Activated gamma-delta T cell (primary cell): ENCODE results near the gene EN2.

ENCODE experiments used
- DNase-seq: peaks from one replicate; lab custom pipeline; 2025; lab: John Stamatoyannopoulos, UW
- total RNA-seq, 2 donors: gene quantifications; one replicate each; lab custom pipeline; 2026; lab: John Stamatoyannopoulos, UW

EN2 gene
- 0.04 to 0.05 reads per million in 2 donors for total RNA-seq

DNA sequence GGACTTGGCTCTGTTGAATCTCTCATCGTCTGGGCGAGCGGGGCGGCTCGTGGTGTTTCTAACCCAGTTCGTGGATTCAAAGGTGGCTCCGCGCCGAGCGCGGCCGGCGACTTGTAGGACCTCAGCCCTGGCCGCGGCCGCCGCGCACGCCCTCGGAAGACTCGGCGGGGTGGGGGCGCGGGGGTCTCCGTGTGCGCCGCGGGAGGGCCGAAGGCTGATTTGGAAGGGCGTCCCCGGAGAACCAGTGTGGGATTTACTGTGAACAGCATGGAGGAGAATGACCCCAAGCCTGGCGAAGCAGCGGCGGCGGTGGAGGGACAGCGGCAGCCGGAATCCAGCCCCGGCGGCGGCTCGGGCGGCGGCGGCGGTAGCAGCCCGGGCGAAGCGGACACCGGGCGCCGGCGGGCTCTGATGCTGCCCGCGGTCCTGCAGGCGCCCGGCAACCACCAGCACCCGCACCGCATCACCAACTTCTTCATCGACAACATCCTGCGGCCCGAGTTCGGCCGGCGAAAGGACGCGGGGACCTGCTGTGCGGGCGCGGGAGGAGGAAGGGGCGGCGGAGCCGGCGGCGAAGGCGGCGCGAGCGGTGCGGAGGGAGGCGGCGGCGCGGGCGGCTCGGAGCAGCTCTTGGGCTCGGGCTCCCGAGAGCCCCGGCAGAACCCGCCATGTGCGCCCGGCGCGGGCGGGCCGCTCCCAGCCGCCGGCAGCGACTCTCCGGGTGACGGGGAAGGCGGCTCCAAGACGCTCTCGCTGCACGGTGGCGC, at the start of gene EN2:
Gene EN2 (plus strand): TSS at position 19 of the 767 bp plus-strand sequence. CDS start 249 bp downstream, at position 268.
- no peak for DNase-seq

DNA sequence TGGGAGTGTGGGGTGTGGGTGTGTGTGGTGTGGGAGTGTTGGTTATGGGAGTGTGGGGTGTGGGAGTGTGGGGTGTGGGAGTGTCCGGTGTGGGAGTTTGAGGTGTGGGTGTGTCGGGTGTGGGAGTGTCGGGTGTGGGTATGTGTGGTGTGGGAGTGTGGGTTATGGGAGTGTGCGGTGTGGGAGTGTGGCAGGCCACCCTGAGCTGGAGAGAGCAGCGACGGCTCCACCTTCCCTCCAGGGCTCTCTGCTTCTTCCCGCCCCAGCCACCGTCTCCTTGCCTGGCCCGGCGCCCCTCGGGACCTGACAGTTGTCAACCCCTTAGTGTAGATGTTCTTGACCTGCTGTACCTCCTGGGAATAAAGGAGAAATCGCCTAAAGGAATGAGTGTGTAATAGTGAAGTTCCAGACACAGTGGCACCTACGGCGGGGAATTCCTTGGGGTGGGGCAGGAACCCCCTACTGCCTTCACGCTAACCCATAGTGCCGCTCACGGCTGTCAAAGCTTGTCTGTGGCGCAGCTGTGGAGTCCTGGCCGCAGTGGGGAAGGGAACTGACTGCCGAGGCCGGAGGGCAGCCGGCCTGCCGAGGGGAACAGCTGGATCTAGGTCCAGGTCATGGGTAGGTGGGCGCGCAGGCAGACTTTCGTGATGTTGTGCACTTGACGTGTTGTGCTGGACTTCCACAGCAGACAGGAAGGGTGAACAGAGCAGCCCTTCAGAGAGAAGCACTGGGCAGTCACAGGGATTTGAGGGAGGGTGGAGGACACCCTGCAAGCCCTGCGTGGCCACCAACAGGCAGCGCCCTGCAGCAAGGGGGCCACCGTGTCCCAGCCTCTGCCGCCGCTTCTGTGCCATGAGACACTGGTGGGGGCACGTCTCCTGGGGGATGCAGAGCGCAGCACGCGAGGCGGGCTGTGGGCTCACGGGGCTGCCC, 49.0 kb upstream of the EN2 start:
- DNase-seq, result no peak

DNA sequence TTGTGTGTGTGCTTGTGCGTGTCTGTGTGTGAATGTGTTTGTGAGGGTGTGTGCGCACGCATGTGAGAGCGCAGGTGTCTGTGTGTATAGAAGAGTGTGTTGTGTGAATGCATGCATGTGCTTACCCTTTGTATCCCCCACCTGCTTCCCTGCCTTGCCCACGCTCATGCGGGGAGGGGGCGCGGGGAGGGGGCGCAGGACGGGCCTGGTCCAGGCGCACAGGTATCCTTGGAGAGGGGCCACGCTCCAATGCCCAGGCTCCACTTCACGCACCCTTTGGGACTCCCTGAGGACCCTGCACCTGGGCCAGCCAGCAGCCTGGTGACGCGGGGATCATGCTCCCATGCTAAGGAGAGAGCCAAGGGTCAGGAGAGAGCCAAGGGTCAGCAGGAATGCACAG, 47.9 kb upstream of the EN2 start:
- no peak for DNase-seq

DNA sequence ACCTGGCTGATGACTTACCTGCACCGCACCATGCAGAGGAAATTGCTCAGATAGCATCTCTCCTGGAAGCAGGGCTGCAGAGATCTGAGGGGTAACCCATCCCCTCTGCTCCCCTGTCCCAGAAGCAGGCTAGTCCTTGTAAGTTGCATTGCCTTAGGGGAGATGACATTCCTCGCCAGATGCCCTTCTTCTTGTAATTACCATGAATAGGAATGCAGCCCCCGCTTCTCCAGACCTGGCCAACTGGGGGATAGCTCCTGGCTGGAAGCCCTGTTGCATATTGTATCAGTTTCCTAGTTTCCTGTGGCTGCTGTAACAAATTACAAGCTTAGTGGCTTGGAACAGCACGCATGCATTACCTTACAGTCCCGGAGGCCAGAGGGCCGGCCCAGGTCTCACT, 47.5 kb upstream of the EN2 start:
- no peak for DNase-seq

DNA sequence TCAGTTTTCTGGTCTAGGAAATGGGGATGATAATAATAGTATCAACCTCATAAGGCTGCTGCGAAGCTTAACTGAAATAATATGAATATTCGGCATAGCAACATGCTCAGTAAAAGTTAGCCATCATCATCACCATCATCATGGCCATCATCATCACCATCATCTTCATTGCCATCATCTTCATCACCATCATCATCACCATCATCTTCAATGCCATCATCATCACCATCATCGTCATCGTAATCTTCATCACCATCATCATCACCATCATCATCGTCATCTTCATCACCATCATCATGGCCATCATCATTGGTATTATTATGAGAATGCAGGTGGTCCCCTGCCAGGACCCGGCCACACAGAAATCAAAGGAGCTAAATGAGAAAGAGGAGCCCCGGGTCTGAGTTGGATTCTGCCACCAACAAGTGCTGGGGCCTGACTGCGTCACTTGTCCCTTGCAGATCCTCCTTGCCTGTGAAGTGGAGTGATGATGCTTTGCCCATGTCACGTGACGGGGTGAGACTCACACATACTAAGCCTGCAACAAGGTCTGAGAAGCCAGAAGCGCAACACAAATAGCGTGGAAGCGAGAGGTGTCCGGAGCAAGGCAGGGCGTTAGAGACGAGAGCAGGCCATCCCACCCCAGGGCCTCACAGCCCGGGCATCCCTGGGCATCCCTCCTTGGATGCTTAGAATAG, 46.1 kb upstream of the EN2 start:
- DNase-seq, result no peak

DNA sequence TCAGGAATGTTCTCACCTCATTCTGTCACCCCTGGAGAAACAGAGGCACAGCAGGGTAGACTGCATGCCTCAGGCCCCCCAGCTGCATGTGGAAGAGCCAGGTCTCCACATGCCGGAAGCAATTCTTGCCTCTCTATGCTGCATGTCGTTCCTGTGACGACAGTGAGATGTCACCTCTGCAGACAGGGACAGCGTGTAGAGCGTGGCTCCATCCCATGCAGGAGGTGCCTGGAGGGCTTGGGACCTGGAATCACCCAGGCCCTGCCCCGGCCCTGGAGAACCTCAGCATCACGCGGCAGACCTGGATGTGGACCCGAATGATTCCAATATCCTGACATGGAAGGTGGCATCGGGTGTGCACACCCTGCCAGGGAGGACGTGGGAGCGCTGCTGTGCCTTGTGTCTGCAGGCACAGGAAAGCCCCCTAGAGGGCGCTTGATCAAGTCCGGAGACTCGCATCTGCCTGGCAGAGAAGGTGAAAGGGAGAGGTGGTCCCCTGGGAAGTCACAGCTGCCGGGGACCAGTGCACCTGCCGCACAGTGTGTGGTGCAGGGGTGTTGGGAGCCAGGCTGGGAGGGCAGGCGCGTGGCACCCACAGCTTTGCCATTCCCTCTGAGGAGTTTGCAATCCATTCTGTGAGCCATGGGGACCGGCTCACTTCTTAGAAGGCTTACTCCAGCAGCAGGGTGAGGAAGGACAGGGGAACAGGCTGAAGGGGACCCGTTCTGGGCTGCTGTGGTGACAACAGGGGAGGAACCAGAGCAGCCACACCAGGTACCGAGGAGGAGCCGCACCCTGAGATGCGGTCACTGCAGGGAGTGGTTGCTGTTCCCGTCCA, 45.3 kb upstream of the EN2 start:
- DNase-seq, result no peak

DNA sequence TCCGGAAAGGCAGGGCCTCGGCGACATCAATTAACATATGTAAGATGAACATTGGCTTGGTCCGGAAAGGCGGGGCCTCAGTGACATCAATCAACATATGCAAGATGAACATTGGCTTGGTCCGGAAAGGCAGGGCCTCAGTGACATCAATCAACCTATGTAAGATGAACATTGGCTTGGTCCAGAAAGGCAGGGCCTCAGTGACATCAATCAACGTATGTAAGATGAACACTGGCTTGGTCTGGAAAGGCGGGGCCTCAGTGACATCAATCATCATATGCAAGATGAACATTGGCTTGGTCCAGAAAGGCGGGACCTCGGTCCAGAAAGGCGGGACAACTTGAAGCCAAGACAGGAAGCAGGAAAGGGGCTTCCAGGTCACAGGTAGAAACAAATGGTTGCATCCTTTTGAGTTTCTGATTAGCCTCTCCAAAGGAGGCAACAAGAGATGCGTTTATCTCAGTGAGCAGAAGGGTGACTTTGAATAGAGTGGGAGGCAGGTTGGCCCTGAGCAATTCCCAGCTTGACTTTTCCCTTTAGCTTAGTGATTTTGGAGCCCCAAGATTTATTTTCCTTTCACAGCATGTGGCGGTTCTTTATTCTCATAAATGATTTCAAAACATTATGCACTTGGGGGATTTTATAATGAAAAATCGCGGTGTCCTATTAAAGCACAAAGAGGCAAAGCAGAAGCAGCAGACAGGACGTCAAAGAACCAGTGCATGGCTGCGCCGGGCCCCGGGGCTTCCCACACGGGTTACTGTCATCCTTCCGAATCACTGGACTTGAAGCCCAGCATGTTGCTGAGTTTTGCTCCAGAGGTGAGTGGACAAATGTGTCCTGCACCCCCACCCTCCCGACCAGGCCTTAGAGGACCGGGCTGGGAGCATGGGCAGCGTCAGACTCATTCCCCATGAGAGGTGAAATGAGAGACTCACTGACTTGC, 43.1 kb upstream of the EN2 start:
- no peak for DNase-seq

DNA sequence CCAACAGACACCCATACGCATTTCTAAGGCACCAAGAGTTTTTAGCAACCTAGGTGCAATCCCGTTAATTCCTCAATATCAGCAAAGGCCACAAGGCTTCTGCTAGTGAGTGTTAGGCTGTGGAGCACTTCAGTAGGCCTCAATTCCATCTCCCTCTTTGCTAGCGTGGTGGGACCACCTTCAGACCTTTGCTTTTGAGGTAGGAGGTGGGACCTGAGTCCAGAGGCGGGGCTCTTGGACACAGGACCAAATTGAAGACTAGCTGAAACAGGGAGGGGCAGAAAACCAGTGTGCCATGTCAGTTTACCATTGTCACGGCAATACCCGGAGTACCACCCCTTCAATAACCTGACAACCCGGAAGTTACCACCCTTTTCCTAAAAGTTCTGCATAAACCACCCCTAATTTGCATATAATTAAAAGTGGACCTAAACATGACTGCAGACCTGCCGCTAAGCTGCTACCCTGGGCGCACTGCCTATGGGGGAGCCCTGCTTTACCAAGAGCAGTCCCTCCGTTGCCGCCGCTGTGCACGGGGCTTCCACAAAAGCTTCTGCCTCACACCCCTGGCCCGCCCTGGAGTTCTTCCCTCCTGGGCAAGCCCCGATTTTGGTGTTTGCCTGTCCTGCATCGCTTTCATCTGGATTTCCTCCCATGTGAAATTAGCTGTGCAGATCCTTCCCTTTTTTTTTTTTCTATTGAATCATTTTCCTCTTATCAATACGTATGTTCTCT, 41.1 kb upstream of the EN2 start:
- DNase-seq, result no peak

DNA sequence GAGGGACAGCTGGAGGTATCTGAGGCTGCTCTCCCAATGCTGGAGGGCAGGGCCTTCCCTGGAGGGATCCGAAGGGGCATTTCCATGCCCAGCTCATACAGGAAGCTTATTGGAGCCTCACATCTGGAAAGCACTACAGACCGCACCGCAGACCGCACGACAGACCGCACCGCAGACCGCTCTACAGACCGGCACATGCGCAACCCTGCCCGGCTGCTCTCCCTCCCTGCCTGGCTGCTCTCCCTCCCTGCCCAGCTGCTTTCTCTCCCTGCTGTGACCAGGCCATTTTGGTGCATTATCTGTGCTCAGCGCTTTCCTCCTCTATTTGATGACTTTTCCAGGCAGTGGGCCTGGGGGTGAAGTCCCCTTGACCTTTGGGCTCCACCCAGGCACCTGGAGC, 39.6 kb upstream of the EN2 start:
- no peak for DNase-seq

DNA sequence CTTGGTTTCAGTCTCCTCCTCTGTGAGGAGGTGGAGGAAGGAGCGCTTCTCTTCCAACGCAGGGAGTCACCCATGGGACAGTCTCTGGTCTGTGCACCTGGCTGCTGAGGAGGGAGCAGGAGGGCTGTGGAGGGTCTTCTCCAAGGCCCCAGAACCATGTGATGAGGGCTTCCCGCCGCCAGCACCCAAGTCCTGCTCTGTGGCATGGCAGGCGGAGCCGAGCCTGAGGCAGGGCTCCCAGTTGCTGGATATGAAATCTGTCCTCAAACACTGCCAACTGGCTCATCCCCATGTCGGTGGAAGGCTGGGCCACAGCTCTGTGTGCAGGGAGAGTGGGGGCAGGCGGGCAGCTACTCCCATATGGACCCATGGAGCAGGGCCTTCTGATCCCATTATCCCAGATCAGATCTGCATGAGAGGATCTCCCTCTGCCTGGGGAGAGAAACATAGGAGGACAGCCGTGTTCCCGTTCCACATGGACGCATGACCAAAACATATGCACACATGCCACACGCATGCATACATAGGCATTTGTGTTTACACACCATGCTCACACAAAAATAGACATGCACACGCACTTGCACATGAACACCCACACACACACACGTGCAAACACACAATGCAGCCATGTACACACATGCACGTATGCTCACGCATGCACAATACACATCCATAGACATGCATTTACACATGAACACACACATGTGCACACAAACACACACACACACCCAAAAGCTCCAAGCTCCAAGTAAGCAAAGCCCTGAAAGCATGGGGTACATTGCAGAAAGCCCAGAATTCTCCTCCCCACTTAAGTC, 38.8 kb upstream of the EN2 start:
- no peak for DNase-seq

DNA sequence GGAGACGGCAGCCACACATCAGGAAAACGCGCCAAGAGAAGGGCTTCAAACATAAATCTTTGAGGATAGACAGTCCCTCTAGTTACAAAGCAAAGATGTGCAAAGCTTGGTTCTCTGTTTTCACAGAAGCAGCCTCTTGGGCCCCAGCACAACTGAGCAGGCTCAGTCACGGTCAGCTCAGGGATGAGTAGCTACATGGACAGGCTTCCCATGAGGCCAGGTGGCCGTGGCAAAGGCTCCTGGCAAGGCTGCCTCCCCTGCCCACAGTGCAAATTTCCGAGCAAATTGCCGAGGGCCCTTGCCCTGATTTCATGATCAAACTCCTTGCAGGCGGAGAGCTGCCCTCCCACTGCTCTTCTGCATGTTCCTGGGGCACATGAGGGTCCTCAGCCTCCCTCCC, 37.8 kb upstream of the EN2 start:
- no peak for DNase-seq

DNA sequence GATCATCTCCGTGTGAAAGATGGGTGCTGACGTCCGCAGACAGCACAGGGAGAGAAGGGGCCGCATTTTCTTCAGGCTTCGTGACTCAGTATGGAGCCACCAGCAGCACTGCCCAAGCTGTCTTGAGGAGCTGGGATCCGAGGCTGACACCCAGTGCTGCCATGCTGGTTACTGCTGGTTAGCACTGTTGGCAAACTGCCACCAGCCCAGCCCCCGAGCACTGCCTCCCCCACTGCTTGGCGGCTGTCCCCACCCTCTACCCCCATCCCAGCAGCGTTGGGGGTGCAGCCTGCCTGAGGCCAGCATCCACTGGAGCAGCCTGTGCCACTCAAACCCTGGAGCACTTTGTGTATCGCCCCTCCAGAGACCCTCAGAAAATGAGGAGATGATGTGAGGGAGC, 35.8 kb upstream of the EN2 start:
- no peak for DNase-seq

DNA sequence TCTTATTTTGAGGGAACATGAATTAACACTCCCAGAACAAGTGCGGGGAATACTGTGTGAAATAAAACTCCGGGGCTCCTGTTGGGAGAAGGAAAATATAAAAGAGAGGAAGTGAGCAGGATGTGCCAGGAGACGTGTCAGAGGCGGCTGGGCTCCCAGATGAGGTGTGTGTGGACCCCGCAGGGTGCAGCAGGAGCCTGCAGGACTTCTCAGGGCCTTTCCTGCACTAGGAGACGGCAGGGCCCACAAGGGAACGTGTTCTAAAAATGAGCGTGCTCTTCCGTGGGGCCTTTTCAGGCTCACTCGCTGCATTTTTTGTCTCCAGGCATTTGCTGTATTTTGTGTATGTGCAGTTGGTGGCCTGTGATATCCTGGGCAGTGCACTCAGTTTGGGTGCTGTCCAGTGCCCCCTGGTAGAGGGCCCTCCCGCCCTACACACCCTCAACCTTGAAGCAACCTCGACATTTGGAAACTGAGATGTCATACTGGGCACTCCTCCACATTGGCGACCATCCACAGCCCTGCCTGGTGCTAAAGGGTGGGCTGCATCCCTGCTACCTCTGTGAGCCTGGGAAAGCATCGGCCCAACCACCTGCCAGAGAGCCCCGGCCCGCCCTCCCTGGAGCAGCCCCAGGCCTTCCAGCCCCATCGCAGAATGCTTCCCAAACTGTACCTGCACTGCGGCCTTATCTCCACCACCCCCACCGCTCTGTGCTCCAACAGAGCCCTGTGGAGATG, 35.2 kb upstream of the EN2 start:
- no peak for DNase-seq

DNA sequence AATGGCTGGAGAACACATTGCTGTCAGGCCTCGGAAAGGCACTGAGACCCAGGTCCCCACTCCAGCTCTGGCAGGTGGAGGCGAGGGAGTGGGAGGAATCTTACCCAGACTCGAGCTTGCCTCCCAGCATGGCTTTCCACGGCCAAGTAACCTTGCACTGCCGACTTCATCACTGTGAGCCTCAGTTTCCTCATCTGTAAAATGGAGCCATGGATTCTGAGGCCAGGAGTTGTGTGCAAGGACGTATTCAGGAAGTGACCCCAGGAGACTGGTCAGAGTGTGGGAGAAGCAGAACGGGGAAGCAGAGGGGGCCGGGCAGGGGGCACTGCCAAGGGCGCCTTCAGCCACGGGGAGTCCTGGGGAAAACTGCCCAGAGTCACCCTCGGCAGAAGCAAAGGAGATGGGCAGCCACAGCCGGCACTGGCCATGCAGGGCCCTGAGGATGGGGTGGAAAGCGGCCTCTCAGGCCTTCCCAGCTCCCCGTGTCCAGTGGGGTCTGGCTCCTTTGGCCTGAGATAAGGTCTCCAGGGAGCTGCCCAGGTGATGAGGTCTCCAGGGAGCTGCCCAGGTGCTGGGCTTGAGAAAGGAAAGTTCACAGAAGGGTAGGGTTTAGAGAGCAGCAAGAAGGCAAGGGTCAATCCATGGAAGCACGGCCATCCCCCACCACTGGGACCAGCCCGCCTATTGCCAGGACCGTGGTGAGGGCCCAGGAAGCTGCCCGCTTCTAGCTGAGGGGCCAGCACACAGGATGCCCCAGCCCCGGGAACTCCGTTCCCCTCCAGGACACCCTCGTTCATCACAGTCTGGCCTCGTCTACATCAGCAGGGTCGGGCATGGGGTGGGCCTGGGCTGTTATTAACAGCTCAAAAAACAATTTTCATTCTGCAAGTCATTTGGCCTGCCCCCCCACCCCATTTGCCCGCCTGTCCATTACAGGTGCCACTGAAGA, 34.3 kb upstream of the EN2 start:
- no peak for DNase-seq

DNA sequence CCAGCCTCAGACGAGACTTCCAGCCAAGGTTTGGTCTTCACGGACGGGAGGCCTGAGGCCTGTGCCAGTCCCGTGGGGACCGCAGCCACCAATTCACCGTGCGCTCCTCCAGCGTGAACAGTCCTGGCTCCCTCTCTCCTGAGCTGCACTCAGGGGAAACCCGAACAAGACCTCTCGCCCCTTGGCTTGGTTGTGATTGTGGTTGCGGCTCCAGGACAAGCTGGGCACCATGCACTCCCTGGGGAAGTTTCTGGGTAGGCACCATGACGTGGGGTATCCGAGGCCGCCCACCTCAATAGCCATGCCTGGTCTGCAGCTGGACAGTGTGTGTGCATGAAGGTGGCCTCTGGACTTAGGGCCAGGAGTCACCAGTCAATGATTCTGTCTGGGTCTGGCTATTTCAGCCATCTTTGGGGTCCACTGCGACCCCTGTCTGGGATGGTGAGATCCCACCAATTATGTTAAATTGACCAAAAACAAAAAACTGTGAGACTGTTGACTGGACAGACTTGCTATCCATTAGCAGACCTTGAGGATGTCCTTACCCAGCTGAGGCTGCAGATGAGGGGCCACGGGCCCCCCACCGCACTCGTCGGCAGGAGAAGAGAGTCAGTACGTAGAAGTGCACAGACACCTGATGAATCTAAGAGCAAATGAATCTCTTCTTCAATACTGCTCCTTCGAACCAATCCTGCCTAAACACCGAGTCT, 33.5 kb upstream of the EN2 start:
- DNase-seq, result no peak

DNA sequence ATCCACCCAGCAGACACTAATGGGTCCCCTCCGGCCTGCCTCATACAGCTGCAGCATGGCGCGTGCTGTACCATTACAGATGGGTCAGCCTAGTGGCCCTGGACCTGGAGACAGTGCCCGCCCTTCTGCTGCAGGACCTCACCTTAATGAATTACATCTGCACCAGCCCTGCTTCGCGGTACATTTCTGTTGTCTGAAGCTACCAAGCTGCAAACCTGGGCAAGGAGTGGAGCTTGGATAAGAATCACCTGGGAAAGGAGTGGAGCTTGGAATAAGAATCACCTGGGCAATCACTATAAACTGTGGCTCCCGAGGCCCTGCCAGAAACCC, 33.0 kb upstream of the EN2 start:
- DNase-seq, result no peak
